Body of pancreas (tissue), 4 donors: ENCODE results near the gene ZNF84.

Source experiments
- POLR2A ChIP-seq, 3 donors: fragments of 450-650 bp; IDR thresholded peaks; one replicate each; pipeline ENCODE4 v1.6.1; 2016; ENCODE audit warnings: antibody characterized with exemption in 3 of 3, mild to moderate bottlenecking in 2 of 3
- TF ChIP-seq, protein P1 (sequence below), 7 experiments: fragments of 450-650 bp in 4 of 7; fragments of 200-600 bp in 3 of 7; sonication (generic) in 3 of 7; IDR thresholded peaks; one replicate each; pipeline ENCODE4 v1.5.1; 2016 to 2019; ENCODE audit warnings: antibody characterized with exemption in 7 of 7

DNA sequence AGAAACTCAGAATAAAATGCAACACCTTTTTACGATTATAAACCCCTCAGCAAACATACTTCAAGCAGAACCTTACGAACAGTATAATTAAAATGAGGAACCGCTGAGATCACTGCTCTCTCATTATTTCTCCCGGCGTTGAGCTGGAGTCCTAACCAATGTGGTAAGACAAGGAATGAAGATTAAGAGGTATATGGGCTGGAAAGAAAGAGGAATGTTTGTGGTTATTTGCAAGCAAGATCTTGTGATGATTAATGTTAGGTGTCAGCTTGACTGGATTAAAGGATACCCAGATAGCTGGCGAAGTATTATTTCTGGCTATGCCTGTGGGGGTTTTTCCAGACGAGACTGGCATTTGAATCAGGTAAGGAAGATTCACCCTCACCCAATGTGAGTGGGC lies 10.3 kb upstream of the ZNF84 start:
- TF ChIP-seq, protein P1, sequence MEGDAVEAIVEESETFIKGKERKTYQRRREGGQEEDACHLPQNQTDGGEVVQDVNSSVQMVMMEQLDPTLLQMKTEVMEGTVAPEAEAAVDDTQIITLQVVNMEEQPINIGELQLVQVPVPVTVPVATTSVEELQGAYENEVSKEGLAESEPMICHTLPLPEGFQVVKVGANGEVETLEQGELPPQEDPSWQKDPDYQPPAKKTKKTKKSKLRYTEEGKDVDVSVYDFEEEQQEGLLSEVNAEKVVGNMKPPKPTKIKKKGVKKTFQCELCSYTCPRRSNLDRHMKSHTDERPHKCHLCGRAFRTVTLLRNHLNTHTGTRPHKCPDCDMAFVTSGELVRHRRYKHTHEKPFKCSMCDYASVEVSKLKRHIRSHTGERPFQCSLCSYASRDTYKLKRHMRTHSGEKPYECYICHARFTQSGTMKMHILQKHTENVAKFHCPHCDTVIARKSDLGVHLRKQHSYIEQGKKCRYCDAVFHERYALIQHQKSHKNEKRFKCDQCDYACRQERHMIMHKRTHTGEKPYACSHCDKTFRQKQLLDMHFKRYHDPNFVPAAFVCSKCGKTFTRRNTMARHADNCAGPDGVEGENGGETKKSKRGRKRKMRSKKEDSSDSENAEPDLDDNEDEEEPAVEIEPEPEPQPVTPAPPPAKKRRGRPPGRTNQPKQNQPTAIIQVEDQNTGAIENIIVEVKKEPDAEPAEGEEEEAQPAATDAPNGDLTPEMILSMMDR (IDR thresholded peaks at IDR 0.05) = no peak
- TF ChIP-seq POLR2A (IDR thresholded peaks at IDR 0.05) = no peak
